Testis (tissue), 2 donors: ENCODE data around the gene TRAK2.

Source experiments
- POLR2A ChIP-seq: fragments of 450-650 bp; IDR thresholded peaks from one replicate; pipeline ENCODE4 v1.6.1; 2017; ENCODE audit warnings: antibody characterized with exemption, mild to moderate bottlenecking, moderate library complexity
- TF ChIP-seq, protein P1 (sequence below), 3 experiments: fragments of 450-650 bp in 2 of 3; fragments of 200-600 bp in 1 of 3; sonication (generic) in 1 of 3; IDR thresholded peaks; one replicate each; pipeline ENCODE4 v1.5.1; 2016 to 2019; ENCODE audit warnings: antibody characterized with exemption in 3 of 3, mild to moderate bottlenecking in 2 of 3, moderate library complexity in 1 of 3

DNA sequence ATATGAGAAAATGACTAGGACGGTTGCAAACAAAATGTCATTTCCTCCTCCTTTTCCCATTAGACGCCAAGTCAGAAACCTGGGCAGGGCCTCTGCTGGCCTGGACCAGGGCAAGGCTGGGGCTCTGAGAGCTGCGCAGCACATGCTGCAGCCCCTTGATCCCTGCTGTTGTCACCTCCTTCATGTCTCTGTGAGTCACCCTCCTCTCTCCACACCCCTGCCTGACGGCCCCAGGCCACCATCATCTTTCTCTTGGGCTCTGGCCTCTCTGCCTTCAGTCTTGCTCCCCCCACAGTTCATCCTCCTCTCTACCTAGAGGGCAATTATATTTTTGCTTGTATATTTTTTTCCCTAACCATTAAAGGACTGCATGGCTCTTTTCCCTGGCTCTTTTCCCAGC, 104.1 kb downstream of the TRAK2 start:
- TF ChIP-seq, protein P1, sequence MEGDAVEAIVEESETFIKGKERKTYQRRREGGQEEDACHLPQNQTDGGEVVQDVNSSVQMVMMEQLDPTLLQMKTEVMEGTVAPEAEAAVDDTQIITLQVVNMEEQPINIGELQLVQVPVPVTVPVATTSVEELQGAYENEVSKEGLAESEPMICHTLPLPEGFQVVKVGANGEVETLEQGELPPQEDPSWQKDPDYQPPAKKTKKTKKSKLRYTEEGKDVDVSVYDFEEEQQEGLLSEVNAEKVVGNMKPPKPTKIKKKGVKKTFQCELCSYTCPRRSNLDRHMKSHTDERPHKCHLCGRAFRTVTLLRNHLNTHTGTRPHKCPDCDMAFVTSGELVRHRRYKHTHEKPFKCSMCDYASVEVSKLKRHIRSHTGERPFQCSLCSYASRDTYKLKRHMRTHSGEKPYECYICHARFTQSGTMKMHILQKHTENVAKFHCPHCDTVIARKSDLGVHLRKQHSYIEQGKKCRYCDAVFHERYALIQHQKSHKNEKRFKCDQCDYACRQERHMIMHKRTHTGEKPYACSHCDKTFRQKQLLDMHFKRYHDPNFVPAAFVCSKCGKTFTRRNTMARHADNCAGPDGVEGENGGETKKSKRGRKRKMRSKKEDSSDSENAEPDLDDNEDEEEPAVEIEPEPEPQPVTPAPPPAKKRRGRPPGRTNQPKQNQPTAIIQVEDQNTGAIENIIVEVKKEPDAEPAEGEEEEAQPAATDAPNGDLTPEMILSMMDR (IDR thresholded peaks at IDR 0.05) = no peak
- TF ChIP-seq POLR2A = no peak
